GM19455 (cell line): ENCODE results near the gene ZACN.

Experiments
- ATAC-seq: cut with Tn5 transposase; IDR thresholded peaks from one replicate; pipeline ENCODE4 v1.9.1; 2021; ENCODE audit not compliant: unreplicated experiment

Gene ZACN

DNA sequence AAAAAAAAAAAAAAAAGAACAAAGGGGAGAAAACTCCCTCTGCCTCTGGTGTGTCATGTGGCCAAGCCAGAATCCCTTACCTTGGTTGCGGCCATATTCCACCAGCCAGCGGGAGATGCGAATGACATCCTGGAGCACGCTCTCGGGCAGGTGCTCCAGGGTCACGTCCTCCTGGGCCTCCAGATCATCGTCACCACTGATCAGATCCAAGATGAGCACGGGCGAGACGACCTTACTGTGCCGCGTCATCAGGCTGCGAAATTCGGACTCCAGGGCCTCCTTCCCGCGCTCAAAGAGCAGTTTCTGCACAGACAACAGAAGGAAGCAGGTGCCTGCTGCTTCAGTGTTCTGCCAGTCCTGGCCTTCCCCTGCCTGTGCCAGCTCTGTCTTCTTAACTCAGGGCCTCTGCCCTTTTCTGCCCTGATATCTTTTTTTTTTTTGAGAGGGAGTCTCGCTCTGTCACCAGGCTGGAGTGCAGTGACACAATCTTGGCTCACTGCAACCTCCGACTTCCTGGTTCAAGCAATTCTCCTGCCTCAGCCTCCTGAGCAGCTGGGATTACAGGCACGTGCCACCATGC is 18.8 kb downstream of the ZACN start:
- no peak for ATAC-seq

DNA sequence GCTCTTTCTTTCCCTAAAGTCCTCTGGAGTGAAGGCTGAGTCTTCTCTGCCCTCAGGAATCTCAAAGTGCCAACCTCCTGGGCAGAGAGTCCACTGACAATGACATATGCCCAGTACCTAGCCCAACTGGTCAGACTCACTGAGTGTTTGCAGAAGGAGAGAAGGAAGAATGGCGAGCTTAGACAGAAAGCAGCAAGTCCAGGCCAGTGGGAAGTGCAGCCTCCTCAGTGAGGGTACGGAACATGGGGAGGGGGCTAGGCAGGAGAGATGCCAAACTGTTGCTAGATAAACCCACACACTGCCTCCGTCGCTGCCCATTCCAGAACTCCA is 23.9 kb downstream of the ZACN start:
- no peak for ATAC-seq

DNA sequence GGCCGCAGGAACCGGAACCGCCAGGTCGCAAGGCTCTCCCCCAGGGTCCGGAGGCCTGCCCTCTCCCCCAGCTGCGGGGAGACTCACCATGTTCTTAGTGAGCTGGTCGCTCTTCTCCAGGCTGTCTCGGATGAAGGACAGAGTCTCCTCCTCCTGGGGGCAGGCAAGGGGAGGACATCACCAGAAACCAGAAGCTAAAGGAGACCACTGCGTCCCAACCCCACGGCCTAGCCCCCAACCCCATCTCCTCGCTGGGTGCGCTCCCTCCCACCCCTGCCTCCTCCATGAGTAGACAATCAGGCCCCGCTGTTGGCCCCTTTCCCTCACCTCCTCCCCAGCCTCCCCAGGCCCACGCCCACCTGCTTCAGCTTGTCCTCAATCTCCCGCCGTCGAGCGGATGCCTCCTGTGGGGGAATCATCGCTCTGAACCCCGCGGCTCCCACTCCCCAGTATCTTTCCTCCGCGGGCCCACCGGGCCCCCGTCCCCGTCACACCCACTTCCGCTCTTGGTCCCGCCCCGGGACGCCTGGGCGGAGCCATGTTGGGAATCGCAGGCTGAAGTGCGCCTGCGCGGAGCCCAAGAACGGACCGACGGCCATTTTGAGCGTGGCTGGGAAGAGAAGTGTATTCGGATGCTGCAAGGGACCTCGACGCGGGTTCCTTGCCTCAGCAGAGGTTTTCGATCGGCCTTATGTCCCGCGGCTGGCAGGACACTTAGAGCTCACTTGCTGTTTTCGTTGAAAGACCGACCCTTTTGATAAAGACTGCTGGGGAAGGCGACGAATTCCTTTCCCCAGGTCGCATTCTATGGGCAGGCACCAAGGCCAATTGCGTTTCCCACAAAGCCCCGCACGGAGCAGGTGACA is 24.5 kb downstream of the ZACN start, which contains the start of gene EXOC7:
Gene EXOC7 (minus strand): TSS at position 514 of the 866 bp plus-strand sequence. CDS start 95 bp downstream, at position 419.
- ATAC-seq: no peak

DNA sequence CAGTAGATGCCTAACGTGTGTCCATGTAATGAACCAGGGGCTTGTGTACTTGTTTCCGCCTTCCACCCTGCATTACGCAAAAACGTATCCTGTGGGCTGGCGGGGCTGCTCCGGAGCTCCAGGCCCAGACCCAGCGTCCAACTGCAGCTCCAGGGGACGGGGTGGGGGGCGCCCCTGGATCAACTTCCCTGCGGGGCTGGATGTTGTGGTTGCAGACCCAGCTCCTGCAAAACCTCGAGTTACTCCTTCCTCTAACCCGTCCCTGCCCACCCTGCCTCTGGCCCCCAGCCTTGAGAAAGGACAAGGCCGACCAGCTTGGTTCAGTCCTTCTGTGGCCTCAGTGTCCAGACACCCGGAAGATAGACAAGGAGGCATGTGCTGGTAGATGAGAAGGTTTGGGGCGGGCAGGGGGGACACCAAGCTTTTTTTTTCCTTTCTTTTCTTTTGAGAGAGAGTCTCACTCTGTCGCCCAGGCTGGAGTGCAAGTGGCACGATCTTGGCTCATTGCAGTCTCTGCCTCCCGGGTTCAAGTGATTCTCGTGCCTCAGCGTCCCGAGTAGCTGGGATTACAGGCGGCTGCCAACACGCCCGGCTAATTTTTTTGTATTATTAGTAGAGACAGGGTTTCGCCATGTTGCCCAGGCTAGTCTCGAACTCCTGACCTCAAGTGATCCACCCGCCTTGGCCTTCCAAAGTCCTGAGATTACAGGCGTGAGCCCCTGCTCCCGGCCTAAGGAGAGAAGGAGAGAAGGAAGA is 25.3 kb downstream of the ZACN start:
- no peak for ATAC-seq

GRCh38 chr17:76104896-76105231 is 25.9 kb downstream of the ZACN start:
- no peak for ATAC-seq

GRCh38 chr17:76106703-76107102 is 27.7 kb downstream of the ZACN start:
- no peak for ATAC-seq

GRCh38 chr17:76107509-76107908 is 28.5 kb downstream of the ZACN start:
- ATAC-seq: no peak

DNA sequence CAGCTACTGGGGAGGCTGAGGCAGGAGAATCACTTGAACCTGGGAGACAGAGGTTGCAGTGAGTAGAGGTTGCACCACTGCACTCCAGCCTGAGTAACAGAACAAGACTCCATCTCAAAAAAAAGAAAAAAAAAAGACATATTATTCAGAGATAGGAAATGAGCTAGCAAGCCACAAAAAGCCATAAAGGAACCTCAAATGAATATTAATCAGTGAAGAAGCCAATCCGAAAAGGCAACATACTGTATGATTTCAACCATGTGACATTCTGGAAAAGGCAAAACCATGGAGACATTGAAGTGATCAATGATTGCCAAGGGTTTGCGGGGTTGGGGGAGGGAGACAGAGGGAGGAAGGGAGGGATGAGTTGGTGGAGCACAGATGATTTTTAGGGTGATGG is 33.0 kb downstream of the ZACN start:
- ATAC-seq: no peak

- no peak for ATAC-seq
Observed at GRCh38 chr17:76115138-76115754, 36.3 kb downstream of the ZACN start.

GRCh38 chr17:76119409-76120371 is 40.7 kb downstream of the ZACN start:
- ATAC-seq: no peak

DNA sequence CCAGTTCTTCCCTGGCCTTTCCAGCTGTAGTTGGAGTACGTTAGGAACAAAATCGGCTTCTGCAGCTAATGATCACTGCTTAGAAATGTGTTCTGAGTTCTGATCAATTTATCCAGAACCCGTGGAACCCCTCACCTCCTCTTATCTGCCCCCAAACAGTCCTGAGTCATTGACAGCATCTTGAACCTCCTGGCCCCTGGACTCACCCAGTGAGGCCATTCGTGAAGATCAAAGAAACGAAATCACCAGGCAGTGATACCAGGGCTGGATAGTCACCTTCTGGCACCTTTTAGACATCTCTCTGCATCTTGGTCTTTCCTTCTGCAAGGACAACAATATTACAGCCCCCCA is 41.7 kb downstream of the ZACN start:
- no peak for ATAC-seq

- no peak for ATAC-seq
Observed at GRCh38 chr17:76121932-76122430, 43.0 kb downstream of the ZACN start.

DNA sequence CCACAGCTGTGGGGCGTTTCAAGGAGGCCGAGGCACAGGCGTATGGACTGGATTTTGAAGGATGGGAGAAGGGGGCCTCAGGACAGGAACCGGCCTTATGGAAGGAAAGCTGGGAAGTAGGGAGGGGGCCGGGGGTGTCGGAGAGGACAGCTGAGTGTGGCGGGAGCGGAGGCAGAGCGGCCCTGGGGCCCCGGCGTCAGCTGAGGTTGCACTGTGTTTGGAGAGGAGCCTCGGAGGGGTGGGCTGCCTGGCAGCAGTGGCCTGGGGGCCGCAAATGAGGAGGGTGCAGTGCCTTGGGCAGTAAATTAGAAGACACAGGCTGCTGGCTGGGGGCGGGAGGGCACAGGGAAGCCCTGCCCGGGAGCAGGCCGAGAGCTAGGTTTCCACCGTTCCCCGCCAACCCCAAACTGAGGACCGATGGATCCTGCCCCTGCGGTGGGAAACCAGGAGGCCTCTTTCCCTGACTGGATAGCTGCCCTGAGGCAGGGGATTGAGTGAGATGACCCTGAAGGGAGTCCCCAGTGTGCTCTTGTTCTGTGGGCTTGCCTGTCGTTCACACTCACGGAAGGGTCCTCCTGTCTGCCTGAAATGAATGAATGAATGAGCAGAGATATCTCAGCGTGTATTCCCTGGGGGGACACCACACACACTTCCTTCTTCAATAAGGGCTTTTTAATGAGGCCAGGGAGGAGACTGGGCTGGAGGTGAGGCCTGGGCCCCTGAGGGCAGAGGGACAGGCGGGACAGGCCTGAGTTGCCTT is 43.6 kb downstream of the ZACN start:
- ATAC-seq: no peak

- no peak for ATAC-seq
Observed at GRCh38 chr17:76123191-76123499, 44.2 kb downstream of the ZACN start.

- ATAC-seq: no peak
Observed at GRCh38 chr17:76123749-76124581, 45.0 kb downstream of the ZACN start.

DNA sequence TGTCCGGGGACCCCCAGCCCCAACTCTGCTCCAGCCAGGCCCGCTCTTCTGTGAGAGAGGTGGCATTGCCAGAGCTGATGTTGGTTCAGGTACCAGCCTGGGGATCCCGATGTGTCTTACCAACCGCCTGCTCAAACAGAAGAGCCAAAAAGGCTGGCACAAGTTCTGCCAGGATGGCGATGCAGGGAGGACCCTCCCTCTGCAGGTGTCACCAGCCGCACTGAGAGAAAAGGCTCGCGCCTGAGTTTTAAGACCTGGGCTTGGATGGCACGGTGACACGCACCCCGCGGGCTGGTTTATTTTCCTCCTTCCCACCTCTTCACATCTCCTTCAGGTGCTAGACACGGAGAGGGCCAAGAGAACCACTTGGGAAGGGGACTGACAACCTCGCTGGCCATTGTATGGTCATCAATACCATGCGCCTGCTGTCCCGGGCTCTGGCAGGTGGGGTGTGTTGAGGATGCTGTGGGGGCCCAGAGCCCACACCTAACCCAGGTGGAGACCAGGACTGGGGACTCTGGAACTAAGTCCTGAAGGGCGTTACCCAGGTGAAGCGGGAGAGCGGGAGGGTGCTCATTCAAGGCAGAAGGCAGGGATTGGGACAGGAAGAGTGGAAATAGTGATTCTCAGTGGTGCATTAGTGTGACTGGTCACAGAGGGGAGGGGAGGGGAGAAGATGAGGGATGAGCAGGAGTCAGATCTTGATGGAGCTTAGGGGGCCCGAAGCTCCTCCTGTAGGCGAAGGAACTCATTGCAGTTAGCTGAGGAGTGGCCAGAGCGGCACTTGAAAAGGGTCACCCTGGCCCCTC is 45.8 kb downstream of the ZACN start:
- no peak for ATAC-seq

DNA sequence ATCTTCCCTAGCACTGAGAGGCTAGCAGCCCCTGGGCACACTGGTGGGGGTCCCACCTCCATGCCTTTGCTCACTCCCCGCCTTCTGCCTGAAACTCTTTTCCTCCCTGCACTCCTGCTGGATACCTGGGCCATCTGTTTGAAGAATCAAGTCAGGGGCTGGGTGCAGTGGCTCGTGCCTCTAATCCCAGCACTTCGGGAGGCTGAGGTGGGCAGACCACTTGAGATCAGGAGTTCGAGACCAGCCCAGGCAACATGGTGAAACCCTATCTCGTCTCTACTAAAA is 46.4 kb downstream of the ZACN start:
- ATAC-seq: no peak

DNA sequence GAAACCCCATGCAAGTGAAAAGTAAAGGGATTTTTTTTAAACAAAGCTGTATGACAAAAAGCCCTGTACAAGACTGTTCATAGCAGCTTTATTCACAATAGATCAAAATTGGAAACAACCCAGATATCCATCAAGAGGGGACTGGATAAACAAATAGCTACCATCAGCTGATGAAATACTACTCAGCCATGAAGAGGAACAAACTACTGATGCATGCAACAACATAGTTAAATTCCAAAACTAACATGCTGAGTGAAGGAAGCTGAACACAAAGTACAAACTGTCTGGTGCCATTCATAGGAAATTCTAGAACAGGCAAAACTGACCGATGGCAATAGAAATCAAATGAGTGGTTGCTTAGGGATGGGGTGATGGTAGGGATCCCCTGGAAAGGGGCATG is 46.9 kb downstream of the ZACN start:
- no peak for ATAC-seq
